ENCODE data around the gene SPATA1.
"Not testable (repeated sequence)": the region's sequence is repeated elsewhere in the genome, so short reads cannot be mapped to it uniquely, and the experiment has no call there.

SPATA1 gene

GRCh38 chr1:84497631-84498275 is 8.4 kb upstream of the SPATA1 start:
- DNase-seq (ENCODE audit: low spot score in 2 of 2): no peak
- Histone ChIP-seq H3K27me3 (ENCODE audit: low read depth) (no peaks in the 10 kb centered on the region), H3K36me3 (replicated peaks) (peaks cover 71% of the 10 kb centered on the region), H3K9me3 (no peaks in the 10 kb centered on the region), H3K4me3 (no peak overlapping the region), H3K4me1 (no peaks in the 10 kb centered on the region; the same call in 1 of the 2 replicates)
- in situ Hi-C loops (cut with MboI; ENCODE audit: low sequenced_read_pairs): no loop called here

- no peaks in the 10 kb centered on the region for H3K9me3 ChIP-seq
- DNase-seq (ENCODE audit: low spot score in 2 of 2): no peak
- H3K4me1 ChIP-seq: peaks cover 20% of the 10 kb centered on the region
- in situ Hi-C loops (cut with MboI; ENCODE audit: low sequenced_read_pairs): no loop called here
- H3K27me3 ChIP-seq (ENCODE audit: low read depth): no peaks in the 10 kb centered on the region
- H3K36me3 ChIP-seq (replicated peaks): peaks cover 28% of the 10 kb centered on the region
- H3K4me3 ChIP-seq: no peak overlapping the region
Measured at GRCh38 chr1:84502927-84503326, 3.3 kb upstream of the SPATA1 start.

DNA sequence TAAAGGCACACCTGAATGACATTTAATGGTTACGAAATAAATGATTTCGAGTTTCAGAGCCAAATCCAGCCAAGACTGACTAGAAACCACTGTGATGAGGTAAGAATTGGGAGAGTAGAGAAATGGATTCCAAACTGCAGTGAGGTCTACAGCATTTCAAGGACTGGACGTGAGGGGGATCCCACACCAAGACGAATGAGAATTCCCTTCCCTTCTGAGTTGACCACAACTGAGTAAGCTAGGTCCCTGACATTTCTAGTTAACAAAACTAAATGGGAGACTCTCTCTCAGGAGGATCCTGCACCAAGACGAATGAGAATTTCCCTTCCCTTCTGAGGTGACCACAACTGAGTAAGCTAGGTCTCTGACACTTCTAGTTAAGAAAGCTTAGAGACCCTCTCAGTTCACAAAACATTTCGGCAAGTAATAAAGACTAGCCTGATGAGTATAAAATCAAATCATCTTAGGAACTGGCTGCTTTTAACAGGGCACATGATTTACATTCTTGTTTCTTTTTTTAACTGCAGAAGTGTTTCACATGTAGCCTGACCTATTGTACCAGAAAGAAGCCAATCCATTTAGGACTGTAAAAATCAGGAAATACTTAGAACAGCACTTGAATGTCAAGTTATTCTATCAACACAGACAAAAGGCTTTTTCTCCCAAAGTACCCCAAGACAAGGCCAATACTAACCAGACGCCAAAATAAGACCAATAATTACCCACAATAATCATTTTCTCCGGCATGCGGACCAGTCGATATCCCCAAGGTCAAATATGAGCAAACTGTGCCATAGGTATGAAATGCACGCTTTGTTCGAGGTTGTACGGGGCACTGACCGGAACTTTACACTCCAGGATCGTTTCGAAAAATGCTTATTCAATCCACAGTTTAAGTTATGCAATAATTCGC is 1.4 kb upstream of the SPATA1 start:
- Histone ChIP-seq H3K36me3 (replicated peaks) (peaks cover 16% of the 10 kb centered on the region), H3K4me3 (peak overlapping the region; percentile 75), H3K9me3 (no peaks in the 10 kb centered on the region), H3K4me1 (peaks cover 20% of the 10 kb centered on the region), H3K27me3 (ENCODE audit: low read depth) (no peaks in the 10 kb centered on the region)
- in situ Hi-C loops (cut with MboI; ENCODE audit: low sequenced_read_pairs): no loop called here
- DNase-seq (ENCODE audit: low spot score in 2 of 2): peak in 1 of 2 experiments; percentile 6

- in situ Hi-C loops (cut with MboI; ENCODE audit: low sequenced_read_pairs): no loop called here
Measured at GRCh38 chr1:84505493-84506001, 639 bp upstream of the SPATA1 start.

GRCh38 chr1:84506729-84507453 is 705 bp downstream of the SPATA1 start:
- in situ Hi-C loops (cut with MboI; ENCODE audit: low sequenced_read_pairs): no loop called here
- no peaks in the 10 kb centered on the region for H3K9me3 ChIP-seq
- H3K4me3 ChIP-seq: peak overlapping the region; percentile 75
- H3K27me3 ChIP-seq (ENCODE audit: low read depth): no peaks in the 10 kb centered on the region
- peaks cover 30% of the 10 kb centered on the region for H3K4me1 ChIP-seq
- no peaks in the 10 kb centered on the region; the same call in 1 of the 2 replicates for H3K36me3 ChIP-seq (replicated peaks)
- DNase-seq (ENCODE audit: low spot score in 2 of 2): peak in 1 of 2 experiments; percentile 17

More at GRCh38 chr1:84505493-84506001, 639 bp upstream of the SPATA1 start:
- Histone ChIP-seq H3K9me3 (no peaks in the 10 kb centered on the region), H3K4me1 (peaks cover 25% of the 10 kb centered on the region), H3K36me3 (replicated peaks) (peaks cover 11% of the 10 kb centered on the region), H3K4me3 (peak overlapping the region; percentile 75), H3K27me3 (ENCODE audit: low read depth) (no peaks in the 10 kb centered on the region)
- peak in 1 of 2 experiments; percentile 37 for DNase-seq (ENCODE audit: low spot score in 2 of 2)

GRCh38 chr1:84507887-84508286 is 1.7 kb downstream of the SPATA1 start:
- H3K9me3 ChIP-seq; H3K4me3 ChIP-seq; H3K36me3 ChIP-seq (replicated peaks); in situ Hi-C loops (cut with MboI; ENCODE audit: low sequenced_read_pairs); H3K27me3 ChIP-seq (ENCODE audit: low read depth); DNase-seq (ENCODE audit: low spot score in 2 of 2): not testable (repeated sequence)
- peaks cover 30% of the 10 kb centered on the region for H3K4me1 ChIP-seq

GRCh38 chr1:84508510-84508909 is 2.3 kb downstream of the SPATA1 start:
- Histone ChIP-seq H3K27me3 (ENCODE audit: low read depth) (no peaks in the 10 kb centered on the region), H3K9me3 (no peaks in the 10 kb centered on the region), H3K4me3 (no peak overlapping the region), H3K4me1 (peaks cover 28% of the 10 kb centered on the region), H3K36me3 (replicated peaks) (no peaks in the 10 kb centered on the region)
- in situ Hi-C loops (cut with MboI; ENCODE audit: low sequenced_read_pairs): no loop called here
- no peak for DNase-seq (ENCODE audit: low spot score in 2 of 2)

GRCh38 chr1:84509029-84509428 is 2.8 kb downstream of the SPATA1 start:
- no peaks in the 10 kb centered on the region for H3K9me3 ChIP-seq
- peaks cover 23% of the 10 kb centered on the region for H3K4me1 ChIP-seq
- no peak overlapping the region for H3K4me3 ChIP-seq
- in situ Hi-C loops (cut with MboI; ENCODE audit: low sequenced_read_pairs): no loop called here
- no peak for DNase-seq (ENCODE audit: low spot score in 2 of 2)
- H3K27me3 ChIP-seq (ENCODE audit: low read depth): no peaks in the 10 kb centered on the region
- no peaks in the 10 kb centered on the region for H3K36me3 ChIP-seq (replicated peaks)

DNA sequence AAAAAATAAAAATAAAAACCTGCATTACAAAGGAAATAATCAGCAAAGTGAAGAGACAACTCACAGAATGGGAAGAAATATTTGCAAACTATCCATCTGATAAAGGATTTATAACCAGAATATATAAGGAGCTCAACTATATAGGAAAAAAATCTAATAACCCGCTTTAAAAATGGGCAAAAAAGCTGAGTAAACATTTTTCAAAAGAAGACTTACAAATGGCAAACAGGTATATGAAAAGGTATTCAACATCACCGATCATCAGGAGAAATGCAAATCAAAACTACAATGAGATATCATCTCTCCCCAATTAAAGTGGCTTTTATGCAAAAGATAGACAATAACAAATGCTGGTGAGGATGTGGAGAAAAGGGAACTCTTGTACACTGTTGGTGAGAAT is 4.0 kb downstream of the SPATA1 start:
- DNase-seq (ENCODE audit: low spot score in 2 of 2): no peak
- in situ Hi-C loops (cut with MboI; ENCODE audit: low sequenced_read_pairs): no loop called here
- Histone ChIP-seq H3K36me3 (replicated peaks) (no peaks in the 10 kb centered on the region), H3K9me3 (no peaks in the 10 kb centered on the region), H3K27me3 (ENCODE audit: low read depth) (no peaks in the 10 kb centered on the region), H3K4me3 (no peak overlapping the region), H3K4me1 (peaks cover 17% of the 10 kb centered on the region)

DNA sequence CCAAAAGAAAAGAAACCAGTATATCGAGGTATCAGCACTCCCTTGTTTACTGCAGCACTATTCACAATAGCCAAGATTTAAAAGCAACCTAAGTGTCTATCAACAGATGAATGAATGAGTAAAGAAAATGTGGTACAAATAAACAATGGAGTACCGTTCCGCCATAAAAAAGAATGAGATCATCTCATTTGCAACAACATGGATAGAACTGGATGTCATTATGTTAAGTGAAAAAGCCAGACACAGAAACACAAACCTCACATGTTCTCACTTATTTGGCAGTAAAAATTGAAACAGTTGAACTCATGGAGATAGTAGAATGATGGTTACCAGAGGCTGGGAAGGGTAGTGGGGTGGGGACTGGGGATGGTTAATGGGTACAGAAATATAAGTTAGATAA is 4.5 kb downstream of the SPATA1 start:
- Histone ChIP-seq H3K4me1 (peaks cover 17% of the 10 kb centered on the region), H3K36me3 (replicated peaks) (no peaks in the 10 kb centered on the region), H3K27me3 (ENCODE audit: low read depth) (no peaks in the 10 kb centered on the region), H3K4me3 (no peak overlapping the region), H3K9me3 (no peaks in the 10 kb centered on the region)
- DNase-seq (ENCODE audit: low spot score in 2 of 2): peak in 1 of 2 experiments; percentile 4
- in situ Hi-C loops (cut with MboI; ENCODE audit: low sequenced_read_pairs): no loop called here

DNA sequence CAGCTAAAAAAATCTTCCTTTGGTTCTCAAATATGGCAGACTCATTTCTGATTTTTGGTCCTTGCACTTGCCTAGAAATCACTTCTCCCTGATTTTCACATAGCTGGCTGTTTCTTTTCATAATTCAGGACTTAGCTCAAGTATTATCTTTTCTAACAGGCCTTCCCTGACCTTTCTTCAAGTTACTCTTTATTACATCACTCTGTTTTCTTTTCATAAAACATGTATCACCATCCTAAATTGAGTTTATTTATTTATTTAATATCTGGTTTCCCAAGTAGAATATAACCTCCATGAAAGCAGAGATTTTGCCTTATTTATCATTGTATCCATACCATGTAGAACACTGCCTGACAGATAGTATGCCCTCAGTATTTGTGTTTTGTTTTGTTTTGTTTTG is 18.4 kb downstream of the SPATA1 start:
- no peaks in the 10 kb centered on the region for H3K4me1 ChIP-seq
- H3K27me3 ChIP-seq (ENCODE audit: low read depth): no peaks in the 10 kb centered on the region
- in situ Hi-C loops (cut with MboI; ENCODE audit: low sequenced_read_pairs): no loop called here
- no peaks in the 10 kb centered on the region for H3K36me3 ChIP-seq (replicated peaks)
- H3K9me3 ChIP-seq: no peaks in the 10 kb centered on the region
- no peak for DNase-seq (ENCODE audit: low spot score in 2 of 2)
- H3K4me3 ChIP-seq: no peak overlapping the region

DNA sequence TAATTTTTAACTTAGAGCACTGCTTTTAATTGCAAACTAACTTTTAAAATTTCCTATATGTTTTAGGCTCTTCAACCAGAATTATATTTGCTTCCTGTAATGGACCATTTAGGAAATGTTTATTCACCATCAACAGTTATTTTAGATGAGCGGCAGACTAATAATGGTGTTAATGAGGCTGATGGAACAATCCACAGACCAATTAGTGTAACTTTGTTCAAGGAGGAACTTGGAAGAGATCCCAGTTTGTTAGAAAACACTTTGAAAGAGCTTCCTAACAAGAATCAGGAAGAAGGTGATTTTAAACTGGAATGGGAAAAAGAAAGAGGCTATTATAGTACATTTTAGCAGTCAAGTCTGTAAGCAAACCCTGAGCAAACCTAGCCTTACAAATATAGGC is 19.6 kb downstream of the SPATA1 start:
- H3K36me3 ChIP-seq (replicated peaks): no peaks in the 10 kb centered on the region
- in situ Hi-C loops (cut with MboI; ENCODE audit: low sequenced_read_pairs): no loop called here
- H3K27me3 ChIP-seq (ENCODE audit: low read depth): no peaks in the 10 kb centered on the region
- DNase-seq (ENCODE audit: low spot score in 2 of 2): no peak
- no peaks in the 10 kb centered on the region for H3K4me1 ChIP-seq
- H3K9me3 ChIP-seq: no peaks in the 10 kb centered on the region
- no peak overlapping the region for H3K4me3 ChIP-seq

GRCh38 chr1:84538599-84538998 is 32.4 kb downstream of the SPATA1 start:
- Histone ChIP-seq H3K36me3 (replicated peaks) (no peaks in the 10 kb centered on the region), H3K4me1 (no peaks in the 10 kb centered on the region), H3K4me3 (no peak overlapping the region), H3K27me3 (ENCODE audit: low read depth) (no peaks in the 10 kb centered on the region), H3K9me3 (no peaks in the 10 kb centered on the region)
- no peak for DNase-seq (ENCODE audit: low spot score in 2 of 2)
- in situ Hi-C loops (cut with MboI; ENCODE audit: low sequenced_read_pairs): no loop called here
